Chondrocyte (in vitro differentiated cells): ENCODE data around the gene SLC22A12. TPM values are rescaled to one million over a fixed set of nuclear protein-coding genes. Genes with fewer than 3 reads are reported as not detected.

ENCODE experiments used
- DNase-seq: peaks from one replicate; pipeline ENCODE4 v3.0.0; 2021; ENCODE audit warnings: mixed read lengths, low spot score
- H3K27ac Mint-ChIP-seq: one replicate; pipeline ENCODE4 v1.8.0; 2021; ENCODE audit warnings: mild to moderate bottlenecking, moderate library complexity, mixed read lengths; ENCODE audit not compliant: unreplicated experiment
- H3K27me3 Mint-ChIP-seq: 2 replicates; pipeline ENCODE4 v1.8.0; 2021; ENCODE audit warnings: low read depth, mixed read lengths
- H3K36me3 Mint-ChIP-seq: 2 replicates; pipeline ENCODE4 v1.8.0; 2021; ENCODE audit warnings: low read depth, mixed read lengths
- H3K4me1 Mint-ChIP-seq: 2 replicates; pipeline ENCODE4 v1.8.0; 2021; ENCODE audit warnings: low read depth, mild to moderate bottlenecking, mixed read lengths
- H3K4me3 Mint-ChIP-seq: one replicate; pipeline ENCODE4 v1.8.0; 2021; ENCODE audit warnings: mild to moderate bottlenecking, moderate library complexity, mixed read lengths; ENCODE audit not compliant: unreplicated experiment
- H3K9me3 Mint-ChIP-seq: 2 replicates; pipeline ENCODE4 v1.8.0; 2021; ENCODE audit warnings: low read depth, mixed read lengths
- CTCF ChIP-seq: fragments of 200-600 bp; sonication (generic); IDR thresholded peaks from 2 replicates; pipeline ENCODE4 v1.5.0; 2021; ENCODE audit warnings: antibody characterized with exemption, mild to moderate bottlenecking, moderate library complexity
- total RNA-seq: library from RNA; stranded (reverse); gene quantifications from 3 replicates; pipeline ENCODE4 v1.2.1, GENCODE V29; 2021

The SLC22A12 gene
- total RNA-seq, 1 donor from 2014 or later, result not detected

- peak; percentile 53 for DNase-seq
- H3K27me3 Mint-ChIP-seq, result peaks cover 5% of the 10 kb centered on the region
- H3K4me3 Mint-ChIP-seq, result no peak overlapping the region
- TF ChIP-seq CTCF, result no peak
- H3K4me1 Mint-ChIP-seq, result no peaks in the 10 kb centered on the region
- no peaks in the 10 kb centered on the region for H3K9me3 Mint-ChIP-seq
- no peak overlapping the region for H3K27ac Mint-ChIP-seq
- no peaks in the 10 kb centered on the region for H3K36me3 Mint-ChIP-seq
These were observed 20.2 kb downstream of the SLC22A12 start for GRCh38 chr11:64611176-64611575.

- Mint-ChIP-seq H3K27ac (no peak overlapping the region), H3K4me3 (no peak overlapping the region), H3K4me1 (no peaks in the 10 kb centered on the region), H3K27me3 (peaks cover 3% of the 10 kb centered on the region), H3K9me3 (no peaks in the 10 kb centered on the region), H3K36me3 (no peaks in the 10 kb centered on the region)
- TF ChIP-seq CTCF, result no peak
- peak; percentile 35 for DNase-seq
These were observed 21.0 kb downstream of the SLC22A12 start for GRCh38 chr11:64611869-64612646.

- Mint-ChIP-seq H3K4me1 (no peaks in the 10 kb centered on the region), H3K4me3 (no peak overlapping the region), H3K9me3 (no peaks in the 10 kb centered on the region), H3K36me3 (no peaks in the 10 kb centered on the region), H3K27me3 (peaks cover 2% of the 10 kb centered on the region), H3K27ac (no peak overlapping the region)
- no peak for TF ChIP-seq CTCF
- no peak for DNase-seq
These were observed 22.6 kb downstream of the SLC22A12 start for GRCh38 chr11:64613648-64614047.

GRCh38 chr11:64614917-64615316 lies 23.9 kb downstream of the SLC22A12 start:
- no peak for TF ChIP-seq CTCF
- no peaks in the 10 kb centered on the region for H3K9me3 Mint-ChIP-seq
- no peak overlapping the region for H3K4me3 Mint-ChIP-seq
- H3K27me3 Mint-ChIP-seq, result peaks cover 2% of the 10 kb centered on the region
- no peaks in the 10 kb centered on the region for H3K36me3 Mint-ChIP-seq
- no peaks in the 10 kb centered on the region for H3K4me1 Mint-ChIP-seq
- DNase-seq, result no peak
- H3K27ac Mint-ChIP-seq, result no peak overlapping the region

GRCh38 chr11:64616817-64617216 lies 25.8 kb downstream of the SLC22A12 start:
- TF ChIP-seq CTCF, result no peak
- no peak for DNase-seq
- Mint-ChIP-seq H3K27ac (no peak overlapping the region), H3K4me1 (no peaks in the 10 kb centered on the region), H3K4me3 (no peak overlapping the region), H3K9me3 (no peaks in the 10 kb centered on the region), H3K27me3 (no peaks in the 10 kb centered on the region), H3K36me3 (no peaks in the 10 kb centered on the region)
